CD4-positive, CD25-positive, alpha-beta regulatory T cell (primary cell): Measurements from ENCODE around the gene TMEM115. TPM values are rescaled to one million over a fixed set of nuclear protein-coding genes. Genes with fewer than 3 reads are reported as not detected.
A peak's percentile ranks its signal among the peaks of the same experiment; 100 is the strongest.

Experiments
- ATAC-seq, 2 donors: fragments of 150-1000 bp; cut with Tn5 transposase; one replicate each; pipeline ENCODE4 v1.10.0; 2021; ENCODE audit warnings: low read depth in 2 of 2, moderate number of reproducible peaks in 2 of 2, moderate library complexity in 1 of 2
- DNase-seq, 3 donors: peaks; one replicate each; pipeline versions ENCODE4 v3.0.0 to v3.0.0-alpha.2; 2012 to 2022; ENCODE audit warnings: mixed read lengths in 1 of 3
- H3K27ac ChIP-seq: one replicate; pipeline ENCODE4 v1.7.0; 2013; ENCODE audit warnings: mild to moderate bottlenecking, low read length; ENCODE audit not compliant: insufficient read depth, poor library complexity, severe bottlenecking
- H3K27me3 ChIP-seq: one replicate; pipeline ENCODE4 v1.7.0; 2013; ENCODE audit warnings: low read length; ENCODE audit not compliant: control insufficient read depth, insufficient read depth
- H3K36me3 ChIP-seq: one replicate; pipeline ENCODE4 v1.7.0; 2013; ENCODE audit warnings: mild to moderate bottlenecking, low read length, moderate library complexity; ENCODE audit not compliant: control insufficient read depth, insufficient read depth
- H3K4me1 ChIP-seq: 2 replicates; pipeline ENCODE4 v1.7.0; 2013; ENCODE audit warnings: mild to moderate bottlenecking, low read length; ENCODE audit not compliant: insufficient read depth, control insufficient read depth, poor library complexity, severe bottlenecking
- H3K4me3 ChIP-seq: one replicate; pipeline ENCODE4 v1.7.0; 2013; ENCODE audit warnings: low read depth, mild to moderate bottlenecking, low read length, moderate library complexity
- H3K9me3 ChIP-seq, 2 experiments: 1 replicate in 1 of 2; 2 replicates in 1 of 2; pipeline ENCODE4 v1.7.0; 2013; ENCODE audit warnings: low read length in 2 of 2, mild to moderate bottlenecking in 1 of 2, moderate library complexity in 1 of 2; ENCODE audit not compliant: control insufficient read depth in 2 of 2
- H3K27ac Mint-ChIP-seq, 3 donors: one replicate each; pipeline ENCODE4 v1.8.0; 2020 to 2022; ENCODE audit warnings: mild to moderate bottlenecking in 3 of 3, mixed read lengths in 3 of 3, moderate library complexity in 2 of 3
- H3K27me3 Mint-ChIP-seq: one replicate; pipeline ENCODE4 v1.8.0; 2022; ENCODE audit warnings: mild to moderate bottlenecking, mixed read lengths
- H3K36me3 Mint-ChIP-seq: one replicate; pipeline ENCODE4 v1.8.0; 2020; ENCODE audit warnings: mixed read lengths
- H3K4me1 Mint-ChIP-seq, 4 donors: one replicate each; pipeline ENCODE4 v1.8.0; 2020 to 2022; ENCODE audit warnings: mixed read lengths in 4 of 4, mild to moderate bottlenecking in 1 of 4
- H3K4me3 Mint-ChIP-seq, 4 donors: one replicate each; pipeline ENCODE4 v1.8.0; 2020 to 2022; ENCODE audit warnings: mild to moderate bottlenecking in 4 of 4, mixed read lengths in 4 of 4, moderate library complexity in 3 of 4
- H3K9me3 Mint-ChIP-seq, 7 donors: one replicate each; pipeline ENCODE4 v1.8.0; 2020 to 2022; ENCODE audit warnings: mixed read lengths in 7 of 7, mild to moderate bottlenecking in 3 of 7, moderate library complexity in 2 of 7
- polyA plus RNA-seq, 4 donors: library from polyadenylated mRNA; unstranded; fragments of 300-500 nt; fragmentation: Illumina TruSeq; gene quantifications; one replicate each; pipeline ENCODE4 v1.2.3, GENCODE V29; 2021
- total RNA-seq: library from RNA; stranded (reverse); gene quantifications from one replicate; pipeline ENCODE4 v1.2.3, GENCODE V29; 2022

Gene TMEM115
- total and polyA plus RNA-seq, 5 donors from 2014 or later = 18.3 to 38.6 (median 36.3) TPM

DNA sequence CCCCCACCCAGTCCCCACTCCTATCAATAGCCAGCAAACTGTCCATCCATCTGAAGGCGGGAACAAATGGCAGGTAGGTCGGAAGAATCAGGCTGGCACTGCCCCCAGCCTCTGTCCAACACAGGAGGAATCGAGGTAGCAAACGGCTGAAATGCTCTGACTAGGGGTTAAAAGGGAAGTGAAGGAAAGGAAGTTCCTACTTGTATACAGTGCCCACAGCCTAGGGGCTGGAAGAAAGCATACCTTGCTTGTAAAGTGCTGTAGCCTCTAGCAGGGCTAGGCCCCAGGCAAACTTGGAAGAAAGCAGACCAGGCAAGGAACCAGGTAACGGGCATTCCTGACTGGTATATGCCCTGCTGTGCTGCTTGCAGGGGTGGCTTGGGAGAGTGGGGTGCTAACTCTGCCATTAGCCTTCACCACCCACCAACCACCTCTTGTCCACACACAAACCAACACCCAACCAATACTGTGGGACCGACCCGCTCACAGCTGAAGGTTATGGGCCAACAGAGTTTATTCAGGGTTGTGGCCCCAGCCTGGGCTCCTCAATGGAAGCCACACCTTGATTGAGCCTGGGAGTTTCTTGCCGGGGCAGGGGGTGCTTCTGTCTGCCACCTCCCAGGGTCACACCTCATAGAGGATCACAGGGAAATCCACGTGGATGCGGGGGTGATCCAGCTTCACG lies 33.7 kb downstream of the TMEM115 start:
- no peak overlapping the region for H3K27ac Mint-ChIP-seq
- H3K27ac ChIP-seq = no peak overlapping the region
- H3K9me3 Mint-ChIP-seq = no peaks in the 10 kb centered on the region

DNA sequence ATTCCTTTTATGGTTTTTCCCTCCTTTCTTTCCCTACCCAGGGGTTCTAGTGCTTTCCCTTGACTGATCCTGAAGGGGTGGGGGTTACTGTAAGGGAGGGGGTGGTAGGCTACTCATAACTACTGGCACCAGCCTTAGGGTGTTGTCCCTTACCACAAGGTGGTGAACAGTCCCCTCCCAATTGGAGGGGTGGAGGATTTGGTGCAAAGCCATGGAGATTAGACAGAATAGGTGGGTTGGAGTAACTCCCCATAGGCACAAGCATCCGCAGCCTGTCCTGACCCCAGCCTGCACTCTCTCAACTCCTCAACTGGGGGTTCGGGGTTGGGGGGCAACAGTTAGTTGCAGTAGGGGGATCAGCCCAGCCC lies 34.2 kb downstream of the TMEM115 start:
- Histone ChIP-seq H3K36me3 (peaks cover 16% of the 10 kb centered on the region), H3K4me1 (peaks cover 37% of the 10 kb centered on the region), H3K27ac (no peak overlapping the region), H3K27me3 (no peaks in the 10 kb centered on the region), H3K4me3 (no peak overlapping the region), H3K9me3 (no peaks in the 10 kb centered on the region)
- Mint-ChIP-seq H3K36me3 (peaks cover 6% of the 10 kb centered on the region), H3K9me3 (no peaks in the 10 kb centered on the region), H3K27me3 (no peaks in the 10 kb centered on the region), H3K27ac (peak overlapping the region in 2 of 3 donors; percentile 49 to 83), H3K4me1 (peaks cover 2 to 45% (median 11%) of the 10 kb centered on the region in 4 donors), H3K4me3 (peak overlapping the region in 3 of 4 donors; percentile 37 to 94 (median 80))
- DNase-seq (no peak), ATAC-seq (no peak)

More for the DNA sequence above, 33.7 kb downstream of the TMEM115 start:
- H3K36me3 ChIP-seq = peaks cover 21% of the 10 kb centered on the region
- no peaks in the 10 kb centered on the region for H3K9me3 ChIP-seq
- no peak overlapping the region for H3K4me3 ChIP-seq
- DNase-seq (no peak), ATAC-seq (no peak)
- no peaks in the 10 kb centered on the region for H3K27me3 Mint-ChIP-seq
- no peaks in the 10 kb centered on the region for H3K27me3 ChIP-seq
- H3K36me3 Mint-ChIP-seq = peaks cover 6% of the 10 kb centered on the region
- H3K4me1 Mint-ChIP-seq = peaks cover 2 to 40% (median 11%) of the 10 kb centered on the region in 4 donors
- peak overlapping the region; percentile 77 to 96 (median 93) for H3K4me3 Mint-ChIP-seq
- H3K4me1 ChIP-seq = peaks cover 31% of the 10 kb centered on the region

DNA sequence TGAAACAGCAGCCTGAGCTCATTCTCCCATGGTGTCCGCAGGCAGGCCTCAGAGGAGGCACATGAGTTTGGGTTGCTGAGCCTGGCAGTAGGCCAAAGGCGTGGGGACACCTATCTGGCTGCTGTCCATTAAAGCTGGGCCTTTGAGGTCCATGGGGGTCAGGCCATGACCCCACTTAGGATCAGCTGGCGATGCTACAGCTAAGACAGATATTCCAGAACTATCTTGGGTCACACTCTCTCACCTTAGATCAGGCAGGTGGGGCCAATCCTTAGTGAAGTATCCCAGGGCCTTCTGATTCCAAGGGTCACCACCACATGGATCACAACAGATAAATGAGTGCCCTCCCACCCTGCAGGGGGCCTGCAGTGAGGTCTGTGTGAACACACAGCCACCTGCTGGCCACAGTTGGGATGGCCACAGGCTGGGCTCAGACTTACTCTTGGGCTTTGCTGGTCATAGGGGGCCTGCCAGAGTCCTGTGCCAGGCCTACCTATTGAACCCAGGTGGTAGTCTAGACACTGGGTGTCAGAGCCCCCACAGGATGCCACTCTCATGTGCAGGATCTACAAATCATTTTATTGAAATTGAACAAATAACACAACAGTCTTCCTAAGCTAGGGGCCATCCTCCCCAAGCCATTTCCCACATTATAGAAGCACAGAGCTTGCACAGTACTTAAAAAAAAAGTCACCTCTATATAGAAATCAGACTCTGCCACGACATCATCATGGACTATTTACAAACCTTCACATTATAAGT lies 34.8 kb downstream of the TMEM115 start:
- Mint-ChIP-seq H3K27ac (peak overlapping the region; percentile 43 to 83 (median 58)), H3K27me3 (no peaks in the 10 kb centered on the region), H3K36me3 (peaks cover 6% of the 10 kb centered on the region), H3K4me1 (peaks cover 5 to 51% (median 14%) of the 10 kb centered on the region in 4 donors), H3K9me3 (no peaks in the 10 kb centered on the region), H3K4me3 (peak overlapping the region in 3 of 4 donors; percentile 11 to 94 (median 80))
- Histone ChIP-seq H3K27ac (no peak overlapping the region), H3K9me3 (no peaks in the 10 kb centered on the region), H3K36me3 (peaks cover 10% of the 10 kb centered on the region), H3K27me3 (no peaks in the 10 kb centered on the region), H3K4me3 (no peak overlapping the region), H3K4me1 (peaks cover 42% of the 10 kb centered on the region)
- ATAC-seq (no peak), DNase-seq (peak; percentile 46 to 64 (median 46))

DNA sequence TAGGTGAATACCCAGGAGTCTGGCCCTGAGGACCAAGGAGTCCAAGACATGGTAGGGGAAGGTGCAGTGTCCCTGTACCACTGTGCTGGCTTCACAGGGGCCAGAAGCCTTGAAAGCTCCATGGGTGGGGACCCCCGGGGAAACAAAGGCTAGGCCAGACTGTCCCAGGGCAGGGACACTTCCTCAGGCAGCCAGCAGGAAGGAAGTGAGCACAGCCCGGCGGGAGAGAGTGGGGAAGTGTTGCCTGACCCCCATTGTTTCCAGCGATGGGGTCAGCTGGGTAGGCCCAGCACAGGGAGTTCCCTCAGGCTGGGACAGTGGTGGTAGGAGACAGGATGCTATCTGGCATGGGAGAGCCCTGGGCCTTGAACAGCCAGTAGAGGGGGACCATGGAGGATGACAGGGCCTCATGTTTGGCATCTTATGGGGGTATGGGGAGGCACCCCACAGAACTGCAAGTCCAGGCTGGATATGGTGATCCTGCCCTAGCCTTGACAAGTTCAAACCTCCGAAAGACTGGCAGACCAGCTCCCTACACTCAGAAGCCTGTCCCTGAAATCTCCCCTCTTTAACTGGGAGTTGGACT lies 35.6 kb downstream of the TMEM115 start:
- Histone ChIP-seq H3K36me3 (peaks cover 10% of the 10 kb centered on the region), H3K9me3 (no peaks in the 10 kb centered on the region), H3K4me3 (no peak overlapping the region), H3K27me3 (no peaks in the 10 kb centered on the region), H3K27ac (no peak overlapping the region), H3K4me1 (peaks cover 42% of the 10 kb centered on the region)
- peak overlapping the region; percentile 38 to 94 (median 71) for H3K4me3 Mint-ChIP-seq
- H3K36me3 Mint-ChIP-seq = peaks cover 6% of the 10 kb centered on the region
- H3K4me1 Mint-ChIP-seq = peaks cover 5 to 55% (median 16%) of the 10 kb centered on the region in 4 donors
- ATAC-seq (no peak), DNase-seq (no peak)
- H3K27ac Mint-ChIP-seq = peak overlapping the region; percentile 58 to 83 (median 71)
- H3K9me3 Mint-ChIP-seq = no peaks in the 10 kb centered on the region
- no peaks in the 10 kb centered on the region for H3K27me3 Mint-ChIP-seq

DNA sequence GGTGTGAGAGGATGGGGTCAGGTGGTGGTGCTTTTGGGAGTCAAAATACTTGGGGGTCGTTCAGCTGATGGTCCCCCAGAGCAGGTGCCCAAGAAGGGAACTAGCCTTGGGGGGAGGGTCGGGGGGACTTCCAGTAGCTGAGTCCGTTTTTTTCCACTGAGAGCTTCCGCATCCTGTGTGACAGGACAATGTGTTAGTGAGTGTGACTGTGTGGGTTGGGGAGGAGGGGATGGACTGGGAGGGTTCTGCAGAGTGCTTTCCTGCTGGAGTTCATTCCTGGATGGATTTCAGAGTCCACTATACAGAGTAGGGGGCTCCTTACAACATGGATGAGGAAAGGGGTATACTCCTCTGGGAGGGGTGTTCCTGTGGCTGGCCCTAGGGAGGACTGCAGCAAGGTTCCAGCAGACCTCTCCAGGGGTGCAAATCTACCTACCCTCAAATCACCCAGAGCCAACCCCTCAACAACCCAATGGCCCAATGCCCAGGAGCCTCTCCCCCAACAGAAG lies 36.2 kb downstream of the TMEM115 start:
- peak overlapping the region in 2 of 3 donors; percentile 58 to 77 for H3K27ac Mint-ChIP-seq
- DNase-seq (no peak), ATAC-seq (no peak)
- Histone ChIP-seq H3K4me1 (peaks cover 36% of the 10 kb centered on the region), H3K27ac (no peak overlapping the region), H3K36me3 (peaks cover 10% of the 10 kb centered on the region), H3K27me3 (no peaks in the 10 kb centered on the region), H3K4me3 (no peak overlapping the region), H3K9me3 (no peaks in the 10 kb centered on the region)
- peaks cover 2% of the 10 kb centered on the region for H3K36me3 Mint-ChIP-seq
- no peaks in the 10 kb centered on the region for H3K27me3 Mint-ChIP-seq
- peaks cover 7 to 53% (median 13%) of the 10 kb centered on the region in 4 donors for H3K4me1 Mint-ChIP-seq
- no peaks in the 10 kb centered on the region for H3K9me3 Mint-ChIP-seq
- H3K4me3 Mint-ChIP-seq = peak overlapping the region; percentile 38 to 94 (median 71)

DNA sequence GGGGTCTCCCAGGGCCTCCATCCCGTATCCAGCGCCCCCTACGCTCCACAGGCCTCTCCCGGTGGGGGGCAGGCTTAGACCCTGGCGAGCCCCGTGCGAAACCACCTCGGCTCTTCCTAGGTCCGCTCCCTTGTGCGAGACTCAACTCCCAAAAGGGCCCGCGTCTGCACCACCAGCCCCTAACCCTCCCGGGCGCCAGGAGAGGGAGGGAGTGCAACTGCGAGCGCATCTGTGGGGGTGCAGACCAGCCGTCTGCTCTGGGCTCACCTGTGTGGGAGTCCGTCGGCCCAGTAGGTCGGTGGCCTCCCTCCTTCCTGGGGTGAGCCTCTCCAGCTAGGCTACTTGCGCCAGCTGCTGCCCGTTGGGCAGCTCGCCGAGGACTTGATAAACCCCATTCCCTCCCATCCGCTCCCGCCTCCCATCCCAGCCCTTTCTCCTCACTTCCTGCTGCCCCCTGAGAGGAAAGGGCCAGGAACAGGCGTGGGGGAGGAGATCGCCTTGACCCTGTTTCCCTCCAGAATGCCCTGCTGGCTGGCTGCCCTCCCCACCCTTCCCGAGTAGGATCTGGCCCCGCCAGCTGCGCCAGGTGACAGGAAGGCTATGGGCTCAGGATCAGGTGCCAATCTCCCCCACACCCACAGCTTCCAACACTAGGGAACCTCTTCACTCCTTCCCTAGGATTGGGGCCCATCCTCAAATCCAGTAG lies 36.8 kb downstream of the TMEM115 start, which contains the start of gene HYAL2:
Gene HYAL2 (minus strand): TSS at position 360 of the 706 bp plus-strand sequence. CDS start 2,256 bp downstream, outside the sequence.
- Histone ChIP-seq H3K27me3 (no peaks in the 10 kb centered on the region), H3K4me1 (peaks cover 35% of the 10 kb centered on the region), H3K36me3 (peaks cover 10% of the 10 kb centered on the region), H3K27ac (peak within 1 kb of the TSS; percentile 76), H3K4me3 (peak within 1 kb of the TSS; percentile 19), H3K9me3 (no peaks in the 10 kb centered on the region)
- Mint-ChIP-seq H3K9me3 (no peaks in the 10 kb centered on the region), H3K27ac (peak within 1 kb of the TSS; percentile 88 to 95 (median 89)), H3K36me3 (no peaks in the 10 kb centered on the region), H3K4me1 (peaks cover 5 to 53% (median 12%) of the 10 kb centered on the region in 4 donors), H3K27me3 (no peaks in the 10 kb centered on the region), H3K4me3 (peak within 1 kb of the TSS; percentile 86 to 94 (median 90))
- no peak for ATAC-seq
- DNase-seq = no peak

DNA sequence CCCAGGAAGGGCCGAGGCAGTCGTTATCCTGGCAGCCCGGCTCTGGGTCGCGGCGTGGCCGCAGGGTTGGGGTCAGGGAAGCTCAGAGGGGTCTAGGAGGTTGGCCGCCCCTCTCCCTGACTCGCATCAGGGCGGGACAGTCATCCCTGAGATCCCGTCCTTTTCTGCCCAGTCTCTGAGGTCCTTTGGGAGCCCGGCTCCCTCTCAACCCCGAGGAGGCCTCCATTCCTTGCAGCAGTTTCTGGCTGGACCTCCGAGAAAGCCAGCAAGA lies 37.3 kb downstream of the TMEM115 start:
- Histone ChIP-seq H3K27ac (peak overlapping the region; percentile 76), H3K4me3 (no peak overlapping the region), H3K27me3 (no peaks in the 10 kb centered on the region), H3K4me1 (peaks cover 34% of the 10 kb centered on the region), H3K36me3 (peaks cover 10% of the 10 kb centered on the region), H3K9me3 (no peaks in the 10 kb centered on the region)
- peak overlapping the region; percentile 41 to 94 (median 82) for H3K4me3 Mint-ChIP-seq
- ATAC-seq = no peak
- no peaks in the 10 kb centered on the region for H3K9me3 Mint-ChIP-seq
- H3K36me3 Mint-ChIP-seq = no peaks in the 10 kb centered on the region
- no peak overlapping the region for H3K27ac Mint-ChIP-seq
- DNase-seq = no peak
- H3K27me3 Mint-ChIP-seq = no peaks in the 10 kb centered on the region
- H3K4me1 Mint-ChIP-seq = peaks cover 5 to 51% (median 13%) of the 10 kb centered on the region in 4 donors
